NB4 (cell line): Measurements from ENCODE around the gene DNAJA4.

ENCODE experiments used
- DNase-seq: peaks from one replicate; pipeline ENCODE4 v3.0.0; 2010; ENCODE audit warnings: low read depth
- H3K4me3 ChIP-seq: one replicate; pipeline ENCODE4 v1.5.1; 2011; ENCODE audit warnings: mild to moderate bottlenecking, low read depth, low read length, moderate library complexity
- CTCF ChIP-seq: IDR thresholded peaks from one replicate; pipeline ENCODE4 v1.5.1; 2012; ENCODE audit warnings: low read depth, low read length
- MYC ChIP-seq: IDR thresholded peaks from 2 replicates; pipeline ENCODE4 v1.6.1; 2011; ENCODE audit warnings: low read depth, low read length
- POLR2A ChIP-seq: IDR thresholded peaks from 2 replicates; pipeline ENCODE4 v1.6.1; 2011; ENCODE audit warnings: mild to moderate bottlenecking; ENCODE audit not compliant: insufficient read length; ENCODE audit errors: extremely low read depth
- TF ChIP-seq, protein P1 (sequence below): IDR thresholded peaks from 2 replicates; pipeline ENCODE4 v1.6.1; 2011; ENCODE audit warnings: low read depth, low read length

Gene DNAJA4

GRCh38 chr15:78327466-78327865, 63.1 kb downstream of the DNAJA4 start:
- peak; percentile 29 for DNase-seq
- no peak overlapping the region for H3K4me3 ChIP-seq
- no peak for TF ChIP-seq CTCF
- TF ChIP-seq, protein P1, sequence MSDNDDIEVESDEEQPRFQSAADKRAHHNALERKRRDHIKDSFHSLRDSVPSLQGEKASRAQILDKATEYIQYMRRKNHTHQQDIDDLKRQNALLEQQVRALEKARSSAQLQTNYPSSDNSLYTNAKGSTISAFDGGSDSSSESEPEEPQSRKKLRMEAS, result no peak

DNA sequence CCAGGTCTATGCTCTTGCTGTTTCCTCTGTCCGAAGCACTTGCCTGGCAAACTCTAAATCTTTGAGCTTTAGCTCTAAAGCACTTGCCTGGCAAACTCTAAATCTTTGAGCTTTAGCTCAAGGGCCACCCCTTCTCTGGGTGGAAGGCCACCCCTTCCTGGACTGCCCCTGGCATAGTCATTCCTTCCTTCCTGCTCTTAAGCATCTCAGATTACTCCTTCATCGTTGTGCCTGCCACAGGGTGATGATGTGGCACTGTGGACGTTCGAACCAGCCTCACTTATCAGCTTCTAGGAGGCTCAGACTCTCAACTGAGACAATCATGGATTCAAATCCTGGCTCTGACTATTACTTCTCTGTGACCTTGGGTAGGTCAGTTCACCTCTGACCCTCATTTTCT, 65.3 kb downstream of the DNAJA4 start:
- TF ChIP-seq CTCF (no peak), POLR2A (no peak), MYC (no peak)
- TF ChIP-seq, protein P1, result no peak
- DNase-seq, result no peak
- no peak overlapping the region for H3K4me3 ChIP-seq
